Central memory CD8-positive, alpha-beta T cell (primary cell): Measurements from ENCODE around the gene BAZ1A.

Experiments
- ATAC-seq: fragments of 150-1000 bp; cut with Tn5 transposase; replicated peaks from 2 replicates; pipeline ENCODE4 v1.10.0; 2022; ENCODE audit warnings: mild to moderate bottlenecking, moderate FRiP score, moderate number of reproducible peaks; ENCODE audit not compliant: poor library complexity, severe bottlenecking; ENCODE audit errors: extremely low read depth
- DNase-seq, 2 donors: peaks; one replicate each; pipeline ENCODE4 v3.0.0; 2021; ENCODE audit warnings: low spot score in 2 of 2
- H3K27ac Mint-ChIP-seq: one replicate; pipeline ENCODE4 v1.8.0; 2022; ENCODE audit warnings: low read depth, mild to moderate bottlenecking, moderate library complexity, mixed read lengths
- H3K27me3 Mint-ChIP-seq: one replicate; pipeline ENCODE4 v1.8.0; 2022; ENCODE audit warnings: mixed read lengths
- H3K36me3 Mint-ChIP-seq: one replicate; pipeline ENCODE4 v1.8.0; 2022; ENCODE audit warnings: mild to moderate bottlenecking, moderate library complexity, mixed read lengths; ENCODE audit not compliant: insufficient read depth
- H3K4me1 Mint-ChIP-seq: one replicate; pipeline ENCODE4 v1.8.0; 2022; ENCODE audit warnings: mixed read lengths
- H3K4me3 Mint-ChIP-seq: one replicate; pipeline ENCODE4 v1.8.0; 2022; ENCODE audit warnings: mild to moderate bottlenecking, moderate library complexity, mixed read lengths
- H3K9me3 Mint-ChIP-seq: one replicate; pipeline ENCODE4 v1.8.0; 2022; ENCODE audit warnings: mixed read lengths

The BAZ1A gene

DNA sequence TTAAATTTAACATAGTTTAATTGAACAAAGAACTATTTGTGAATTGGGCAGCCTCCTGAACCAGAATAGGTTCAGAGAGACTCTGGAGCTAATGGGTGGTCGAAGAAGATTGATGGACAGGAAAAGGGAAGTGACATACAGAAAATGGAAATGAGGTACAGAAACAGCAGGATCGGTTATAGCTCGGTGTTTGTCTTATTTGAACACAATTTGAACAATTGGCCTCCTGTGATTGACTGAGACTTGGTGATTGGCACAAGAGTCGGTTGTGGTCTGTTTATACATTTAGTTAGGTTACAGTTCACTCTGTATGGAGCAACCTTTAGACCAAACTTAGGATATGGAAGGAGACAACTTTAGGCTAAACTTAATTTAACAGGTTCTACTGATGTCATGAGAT, 142.4 kb downstream of the BAZ1A start:
- ATAC-seq: no peak

DNA sequence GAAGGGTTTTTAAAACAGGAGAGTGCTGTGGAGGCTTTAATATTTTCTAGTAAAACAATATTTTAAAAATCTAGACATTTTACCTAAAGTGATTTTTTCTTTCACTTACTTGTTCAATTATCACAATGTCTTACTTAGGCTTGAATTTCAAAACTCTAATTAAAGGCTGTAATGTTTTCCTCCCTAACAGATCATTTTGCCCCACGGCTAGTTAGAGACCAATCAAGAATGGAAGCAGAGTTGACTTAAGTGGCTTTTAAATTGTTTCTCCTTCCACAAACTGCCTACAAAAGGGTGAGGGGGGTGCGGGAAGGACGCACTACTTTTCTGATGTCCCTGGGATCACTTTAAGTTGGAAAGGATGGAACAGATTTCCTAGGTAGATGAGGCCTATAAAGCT, 151.3 kb downstream of the BAZ1A start:
- no peak for ATAC-seq
- no peak overlapping the region for H3K27ac Mint-ChIP-seq
- H3K4me1 Mint-ChIP-seq: no peaks in the 10 kb centered on the region
- DNase-seq: no peak
- H3K4me3 Mint-ChIP-seq: no peak overlapping the region
- no peaks in the 10 kb centered on the region for H3K27me3 Mint-ChIP-seq
- no peaks in the 10 kb centered on the region for H3K36me3 Mint-ChIP-seq
- H3K9me3 Mint-ChIP-seq: no peaks in the 10 kb centered on the region

More for the DNA sequence above, 142.4 kb downstream of the BAZ1A start:
- Mint-ChIP-seq H3K27ac (no peak overlapping the region), H3K4me1 (no peaks in the 10 kb centered on the region), H3K36me3 (peaks cover 2% of the 10 kb centered on the region), H3K27me3 (peaks cover 10% of the 10 kb centered on the region), H3K4me3 (no peak overlapping the region), H3K9me3 (no peaks in the 10 kb centered on the region)
- no peak for DNase-seq

DNA sequence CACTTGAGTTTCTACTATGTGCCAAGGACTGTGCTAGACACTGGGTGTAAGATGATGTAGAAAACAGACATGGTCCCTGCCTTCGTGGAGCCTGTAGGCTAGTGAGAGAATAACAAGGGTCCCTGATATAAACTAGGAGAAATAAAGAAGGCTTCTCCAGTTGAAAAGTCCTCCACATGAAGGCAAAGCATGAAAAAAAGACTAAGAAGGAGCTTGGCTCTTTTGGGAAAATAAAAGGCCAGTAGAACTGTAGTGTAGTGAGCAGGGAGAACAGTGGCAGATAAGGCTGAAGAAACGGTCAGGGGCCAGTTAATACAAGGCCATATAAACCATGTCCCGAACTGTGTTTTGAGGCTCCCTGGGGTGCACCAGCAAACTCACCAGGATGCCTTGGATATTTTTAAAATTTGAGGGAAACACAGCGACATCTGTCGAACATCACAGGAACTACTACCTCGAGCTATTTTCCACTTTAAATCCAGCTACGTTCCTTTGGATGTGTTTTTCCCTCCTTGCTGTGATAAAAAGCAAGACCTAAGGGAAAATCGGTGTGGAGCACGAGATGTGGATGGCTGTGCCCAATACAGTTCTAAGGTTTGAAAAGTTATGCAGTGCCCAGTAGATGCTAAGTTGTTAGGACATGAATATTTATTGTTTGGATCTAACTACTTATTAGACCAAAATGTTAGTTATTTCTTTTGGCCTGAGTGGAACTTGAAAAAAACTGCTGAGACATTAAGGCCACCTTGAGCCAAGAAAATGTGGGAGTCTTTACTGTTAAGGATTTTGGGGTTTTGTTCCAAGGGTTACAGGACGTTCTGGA, 152.2 kb downstream of the BAZ1A start:
- no peak for ATAC-seq
- DNase-seq: peak; percentile 14 to 19

DNA sequence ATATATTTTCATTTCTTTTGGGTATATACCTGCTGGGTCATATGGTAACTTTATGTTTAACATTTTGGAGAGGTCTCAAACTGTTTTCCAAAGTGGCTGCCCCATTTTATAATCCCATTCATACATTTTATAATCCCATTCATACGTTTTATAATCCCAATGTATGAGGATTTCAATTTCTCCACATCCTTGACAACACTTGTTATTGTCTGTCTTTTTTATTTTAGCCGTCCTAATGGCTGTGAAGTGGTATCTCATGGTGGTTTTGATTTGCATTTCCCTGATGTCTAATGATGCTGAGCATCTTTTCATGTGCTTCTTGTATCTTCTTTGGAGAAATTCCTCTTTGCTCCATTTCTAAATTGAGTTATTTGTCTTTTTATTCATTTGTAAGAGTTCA, 154.0 kb downstream of the BAZ1A start:
- ATAC-seq (no peak), DNase-seq (no peak)
- no peaks in the 10 kb centered on the region for H3K4me1 Mint-ChIP-seq
- H3K36me3 Mint-ChIP-seq: no peaks in the 10 kb centered on the region
- H3K9me3 Mint-ChIP-seq: no peaks in the 10 kb centered on the region
- H3K27me3 Mint-ChIP-seq: no peaks in the 10 kb centered on the region
- H3K27ac Mint-ChIP-seq: no peak overlapping the region
- no peak overlapping the region for H3K4me3 Mint-ChIP-seq

More for the DNA sequence above, 152.2 kb downstream of the BAZ1A start:
- Mint-ChIP-seq H3K4me1 (no peaks in the 10 kb centered on the region), H3K27ac (no peak overlapping the region), H3K36me3 (no peaks in the 10 kb centered on the region), H3K27me3 (no peaks in the 10 kb centered on the region), H3K4me3 (no peak overlapping the region), H3K9me3 (no peaks in the 10 kb centered on the region)

- DNase-seq: no peak
- Mint-ChIP-seq H3K27me3 (no peaks in the 10 kb centered on the region), H3K36me3 (peaks cover 1% of the 10 kb centered on the region), H3K9me3 (no peaks in the 10 kb centered on the region), H3K27ac (no peak overlapping the region), H3K4me1 (no peaks in the 10 kb centered on the region), H3K4me3 (no peak overlapping the region)
- no peak for ATAC-seq
These were observed 156.3 kb downstream of the BAZ1A start for GRCh38 chr14:34718750-34719304.

DNA sequence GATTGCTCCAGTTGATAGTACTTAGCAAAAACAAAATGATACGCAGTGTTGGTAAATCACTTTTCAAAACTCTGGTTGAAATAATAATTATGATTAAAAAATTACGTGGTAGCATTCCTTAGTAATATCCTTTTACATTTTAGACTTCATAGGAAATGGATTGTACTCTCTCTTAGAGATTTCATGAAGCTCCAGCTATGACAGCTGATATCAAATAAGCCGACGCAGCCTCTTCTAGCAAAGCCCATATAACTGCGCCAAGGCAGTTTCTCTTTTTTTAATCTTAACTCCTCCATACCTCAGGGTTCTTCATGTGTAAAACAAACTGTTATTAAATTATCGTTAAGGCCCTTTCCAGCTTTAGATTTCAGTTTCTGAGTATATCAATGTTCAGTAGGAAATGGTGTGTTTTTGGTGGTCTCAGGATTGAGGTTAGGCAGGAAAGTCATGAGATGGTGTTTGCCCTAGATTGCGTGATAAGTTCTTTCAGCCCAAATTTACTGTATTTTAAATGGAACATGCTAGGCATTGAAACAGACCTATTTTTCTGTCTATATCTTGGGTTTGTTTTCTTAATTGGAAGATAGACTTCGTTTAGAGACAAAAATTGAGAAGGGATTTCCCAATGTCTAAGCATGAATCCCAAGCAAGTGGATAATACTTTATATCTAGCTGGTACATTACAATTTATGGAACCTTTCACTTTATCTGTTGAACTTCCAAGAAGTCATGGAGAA, 159.9 kb downstream of the BAZ1A start:
- H3K27ac Mint-ChIP-seq: peak overlapping the region; percentile 26
- H3K36me3 Mint-ChIP-seq: peaks cover 7% of the 10 kb centered on the region
- peak overlapping the region; percentile 84 for H3K4me3 Mint-ChIP-seq
- ATAC-seq (no peak), DNase-seq (no peak)
- H3K27me3 Mint-ChIP-seq: no peaks in the 10 kb centered on the region
- H3K4me1 Mint-ChIP-seq: peaks cover 8% of the 10 kb centered on the region
- H3K9me3 Mint-ChIP-seq: no peaks in the 10 kb centered on the region

GRCh38 chr14:34714320-34715126, 160.6 kb downstream of the BAZ1A start, which contains the start of gene CFL2:
Gene CFL2 (minus strand): TSS chr14:34714593. CDS start chr14:34714540, 53 bp downstream.
- Mint-ChIP-seq H3K27ac (peak within 1 kb of the TSS; percentile 83), H3K27me3 (no peaks in the 10 kb centered on the region), H3K4me1 (peaks cover 8% of the 10 kb centered on the region), H3K36me3 (peaks cover 7% of the 10 kb centered on the region), H3K4me3 (peak within 1 kb of the TSS; percentile 84), H3K9me3 (no peaks in the 10 kb centered on the region)
- peak; percentile 83 for ATAC-seq
- peak; percentile 39 to 55 for DNase-seq

- Mint-ChIP-seq H3K4me3 (peak overlapping the region; percentile 84), H3K36me3 (peaks cover 7% of the 10 kb centered on the region), H3K27me3 (no peaks in the 10 kb centered on the region), H3K9me3 (no peaks in the 10 kb centered on the region), H3K27ac (peak overlapping the region; percentile 83), H3K4me1 (peaks cover 8% of the 10 kb centered on the region)
- DNase-seq: no peak
- ATAC-seq: no peak
These were observed 161.4 kb downstream of the BAZ1A start for GRCh38 chr14:34713681-34714319.

- ATAC-seq: no peak
- no peaks in the 10 kb centered on the region for H3K27me3 Mint-ChIP-seq
- peaks cover 7% of the 10 kb centered on the region for H3K36me3 Mint-ChIP-seq
- H3K9me3 Mint-ChIP-seq: no peaks in the 10 kb centered on the region
- H3K4me3 Mint-ChIP-seq: peak overlapping the region; percentile 84
- peaks cover 8% of the 10 kb centered on the region for H3K4me1 Mint-ChIP-seq
- DNase-seq: no peak
- H3K27ac Mint-ChIP-seq: peak overlapping the region; percentile 83
These were observed 162.0 kb downstream of the BAZ1A start for GRCh38 chr14:34713122-34713680.

DNA sequence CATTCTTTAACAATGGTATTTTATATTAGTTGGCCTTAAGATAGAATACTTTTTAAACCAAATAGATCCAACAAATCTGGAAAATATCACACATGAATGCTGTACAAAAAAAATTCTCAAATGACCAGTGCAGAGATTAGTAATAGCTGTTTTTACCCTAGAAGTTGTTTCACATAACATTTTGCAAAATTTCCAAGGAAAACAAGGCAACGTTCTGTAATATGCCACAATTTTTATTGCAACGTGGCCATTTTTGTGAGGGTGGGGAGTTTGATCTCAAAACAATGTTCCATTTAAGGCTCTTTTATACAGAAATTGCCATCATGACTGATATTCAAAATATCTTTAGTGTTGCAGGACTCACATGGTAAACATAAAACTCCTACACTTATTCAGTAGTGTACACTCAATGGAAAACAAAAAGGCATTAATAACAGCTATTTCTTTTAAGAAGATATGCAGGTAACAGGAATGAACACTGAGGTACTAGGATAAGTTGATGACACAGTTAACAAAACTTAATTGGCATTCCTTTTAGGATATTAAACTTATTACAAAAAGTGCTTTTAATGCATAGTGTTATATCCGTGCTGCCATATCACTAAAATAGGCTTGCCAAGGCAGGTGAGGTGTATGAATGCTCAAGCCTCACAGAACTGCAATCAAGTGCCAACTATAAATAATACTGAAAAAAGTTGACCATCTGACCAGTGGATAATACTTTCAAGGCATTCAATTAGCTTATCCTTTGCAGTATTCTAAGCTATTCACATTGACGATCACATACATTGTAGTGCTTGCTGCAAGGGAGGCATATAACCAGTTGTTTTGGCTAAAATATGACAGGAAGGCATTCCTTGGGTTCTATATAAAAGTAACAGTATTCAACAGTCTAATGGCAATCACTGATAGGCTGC, 163.1 kb downstream of the BAZ1A start:
- no peaks in the 10 kb centered on the region for H3K27me3 Mint-ChIP-seq
- H3K4me3 Mint-ChIP-seq: no peak overlapping the region
- peaks cover 8% of the 10 kb centered on the region for H3K4me1 Mint-ChIP-seq
- ATAC-seq: no peak
- H3K36me3 Mint-ChIP-seq: peaks cover 7% of the 10 kb centered on the region
- no peaks in the 10 kb centered on the region for H3K9me3 Mint-ChIP-seq
- no peak overlapping the region for H3K27ac Mint-ChIP-seq
- no peak for DNase-seq

DNA sequence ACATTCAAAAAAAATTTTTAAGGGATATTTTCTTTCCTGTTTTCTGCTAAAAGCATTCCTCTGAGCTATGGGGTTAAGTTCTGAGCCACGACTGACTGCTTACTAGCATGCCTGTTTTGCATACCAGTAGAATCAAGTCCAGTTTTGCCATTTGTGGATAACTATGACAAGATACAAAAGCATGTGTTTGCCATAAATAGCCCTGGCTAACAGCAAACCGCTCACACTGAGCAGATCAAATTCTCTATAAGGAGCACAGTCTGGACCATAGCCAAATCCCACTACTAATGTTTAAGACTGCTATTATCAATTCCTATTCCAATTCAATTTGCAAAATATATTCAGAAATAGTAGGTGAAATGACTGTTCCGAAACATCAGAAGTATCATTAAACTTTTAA, 164.0 kb downstream of the BAZ1A start:
- Mint-ChIP-seq H3K9me3 (no peaks in the 10 kb centered on the region), H3K4me1 (peaks cover 8% of the 10 kb centered on the region), H3K27me3 (no peaks in the 10 kb centered on the region), H3K36me3 (peaks cover 7% of the 10 kb centered on the region), H3K27ac (no peak overlapping the region), H3K4me3 (no peak overlapping the region)
- DNase-seq: no peak
- ATAC-seq: no peak
